GM13976 (cell line): ENCODE measurements around the gene FICD.
"Not testable (repeated sequence)": the region's sequence is repeated elsewhere in the genome, so short reads cannot be mapped to it uniquely, and the experiment has no call there.

Experiments used
- DNase-seq: peaks from one replicate; pipeline ENCODE4 v3.0.0; 2012; ENCODE audit warnings: low spot score
- in situ Hi-C: fragments of 300-500 bp; cut with MboI; formaldehyde crosslinking; loops from one replicate; pipeline ENCODE4 v1.12.0; 2022; ENCODE audit warnings: low sequenced_read_pairs, mixed read lengths, inconsistent platforms; ENCODE audit not compliant: unreplicated experiment
- TF ChIP-seq, protein P1 (sequence below): IDR thresholded peaks from 2 replicates; pipeline ENCODE4 v1.5.1; 2012; ENCODE audit warnings: borderline replicate concordance, mild to moderate bottlenecking; ENCODE audit not compliant: insufficient read depth; ENCODE audit errors: extremely low read depth, missing control alignments, control extremely low read depth

The FICD gene

DNA sequence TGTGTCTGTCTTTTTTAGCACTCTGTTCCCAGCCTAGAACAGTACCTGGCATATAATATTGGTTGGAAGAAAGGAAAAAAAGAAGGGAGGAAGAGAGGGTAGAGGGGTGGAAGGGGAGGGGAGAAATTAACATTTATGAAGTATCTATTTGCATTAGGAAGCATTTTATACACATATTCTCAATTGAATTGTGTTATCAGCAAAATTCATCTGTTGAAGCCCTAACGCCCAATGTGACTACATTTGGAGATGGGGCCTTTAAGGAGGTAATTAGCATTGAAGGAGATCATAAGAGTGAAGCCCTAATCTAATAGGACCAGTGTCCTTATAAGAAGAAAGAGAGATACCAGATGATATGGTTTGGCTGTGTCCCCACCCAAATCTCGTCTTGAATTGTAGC lies 30.2 kb upstream of the FICD start:
- no peak for DNase-seq
- in situ Hi-C loops = no loop called here
- TF ChIP-seq, protein P1, sequence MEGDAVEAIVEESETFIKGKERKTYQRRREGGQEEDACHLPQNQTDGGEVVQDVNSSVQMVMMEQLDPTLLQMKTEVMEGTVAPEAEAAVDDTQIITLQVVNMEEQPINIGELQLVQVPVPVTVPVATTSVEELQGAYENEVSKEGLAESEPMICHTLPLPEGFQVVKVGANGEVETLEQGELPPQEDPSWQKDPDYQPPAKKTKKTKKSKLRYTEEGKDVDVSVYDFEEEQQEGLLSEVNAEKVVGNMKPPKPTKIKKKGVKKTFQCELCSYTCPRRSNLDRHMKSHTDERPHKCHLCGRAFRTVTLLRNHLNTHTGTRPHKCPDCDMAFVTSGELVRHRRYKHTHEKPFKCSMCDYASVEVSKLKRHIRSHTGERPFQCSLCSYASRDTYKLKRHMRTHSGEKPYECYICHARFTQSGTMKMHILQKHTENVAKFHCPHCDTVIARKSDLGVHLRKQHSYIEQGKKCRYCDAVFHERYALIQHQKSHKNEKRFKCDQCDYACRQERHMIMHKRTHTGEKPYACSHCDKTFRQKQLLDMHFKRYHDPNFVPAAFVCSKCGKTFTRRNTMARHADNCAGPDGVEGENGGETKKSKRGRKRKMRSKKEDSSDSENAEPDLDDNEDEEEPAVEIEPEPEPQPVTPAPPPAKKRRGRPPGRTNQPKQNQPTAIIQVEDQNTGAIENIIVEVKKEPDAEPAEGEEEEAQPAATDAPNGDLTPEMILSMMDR = no peak

- DNase-seq, in situ Hi-C loops: not testable (repeated sequence)
These were observed 29.7 kb upstream of the FICD start for GRCh38 chr12:108485371-108485770.

DNA sequence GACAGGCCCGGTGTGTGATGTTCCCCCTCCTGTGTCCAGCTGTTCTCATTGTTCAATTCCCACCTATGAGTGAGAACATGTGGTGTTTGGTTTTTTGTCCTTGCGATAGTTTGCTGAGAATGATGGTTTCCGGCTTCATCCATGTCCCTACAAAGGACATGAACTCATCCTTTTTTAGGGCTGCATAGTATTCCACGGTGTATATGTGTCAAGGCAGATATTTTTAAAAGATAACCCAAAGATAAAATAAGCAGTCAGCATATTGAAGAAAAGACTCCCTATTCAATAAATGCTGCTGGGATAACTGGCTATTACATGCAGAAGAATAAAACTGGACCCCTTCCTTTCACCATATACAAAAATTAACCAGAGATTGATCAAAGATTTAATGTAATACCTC lies 28.0 kb upstream of the FICD start:
- in situ Hi-C loops = not testable (repeated sequence)

DNA sequence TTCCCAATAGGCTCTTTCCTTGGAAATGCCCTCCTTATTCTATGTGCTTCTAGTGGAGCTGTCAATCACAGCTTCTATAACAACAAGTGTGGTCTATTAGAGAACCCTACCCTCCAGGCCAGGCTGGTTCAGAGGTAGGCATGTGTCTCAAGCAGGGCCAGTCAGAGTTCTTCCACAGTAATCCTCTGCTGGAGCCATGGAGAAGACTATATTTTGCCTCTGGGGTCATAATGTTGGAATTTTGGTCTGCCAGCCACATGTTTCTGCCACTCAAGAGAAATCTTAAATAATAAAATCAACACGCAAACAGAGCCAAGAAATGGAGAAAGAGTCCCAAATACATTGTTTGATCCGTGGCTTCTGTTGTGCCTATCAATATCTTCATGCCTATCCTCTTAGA lies 23.8 kb upstream of the FICD start:
- TF ChIP-seq, protein P1 = no peak
- in situ Hi-C loops = no loop called here
- no peak for DNase-seq

More for the DNA sequence above, 28.0 kb upstream of the FICD start:
- DNase-seq = not testable (repeated sequence)

DNA sequence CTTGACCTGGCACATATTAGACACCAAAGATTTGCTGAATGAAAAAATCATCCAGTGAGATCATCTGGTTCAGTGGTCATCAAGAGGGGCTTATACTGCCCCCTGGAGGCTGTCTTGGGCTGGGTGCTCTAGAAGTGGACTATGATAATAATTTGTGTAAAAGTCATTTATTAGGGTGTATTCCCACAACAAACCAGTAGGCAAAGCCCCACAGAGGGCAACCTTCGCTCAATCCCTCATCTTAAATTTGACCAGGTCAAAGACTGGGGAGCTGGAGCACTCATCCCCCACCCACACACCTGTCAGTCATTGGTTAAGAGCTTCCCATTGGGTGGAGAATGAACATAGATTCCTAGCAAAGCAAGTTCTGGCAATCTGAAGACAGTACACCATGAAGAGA lies 20.0 kb upstream of the FICD start:
- DNase-seq = peak; percentile 58
- TF ChIP-seq, protein P1 = peak; percentile 35
- in situ Hi-C loops = no loop called here

DNA sequence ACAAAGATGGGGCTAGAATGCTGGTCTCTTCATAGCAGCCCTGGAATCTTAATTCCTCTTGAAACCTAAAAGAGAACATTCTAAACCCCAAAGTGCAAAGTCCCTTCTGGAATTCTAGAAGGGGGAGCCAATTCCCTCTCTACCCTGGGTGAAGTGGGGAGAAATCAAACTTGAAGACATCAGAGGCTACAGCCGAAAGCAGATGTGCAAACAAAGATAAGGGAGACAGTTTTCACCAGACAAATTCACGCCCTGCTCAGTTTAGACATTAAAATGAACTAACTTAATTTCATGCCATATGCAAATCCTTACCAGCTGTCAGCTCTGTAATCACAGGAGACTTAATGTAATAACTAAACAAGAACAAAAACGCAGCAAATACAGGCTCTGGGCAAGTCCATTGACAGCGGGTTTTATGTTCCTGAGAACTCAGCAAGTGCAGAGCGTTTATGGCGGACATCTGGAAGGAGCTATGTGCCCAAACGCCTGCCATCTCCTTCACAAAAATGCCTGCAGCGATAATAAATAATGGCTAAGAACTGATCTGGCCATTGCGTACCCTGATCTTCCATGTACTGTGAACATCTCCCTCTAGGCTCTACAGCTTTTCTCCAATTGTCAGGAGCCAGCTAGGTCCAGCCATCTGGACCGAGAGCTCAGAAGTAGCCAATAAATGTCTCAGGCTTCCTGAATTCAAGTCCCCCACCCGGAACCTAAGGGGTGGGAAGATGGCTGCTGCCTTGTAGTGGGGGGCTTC lies 19.1 kb upstream of the FICD start:
- in situ Hi-C loops = no loop called here
- TF ChIP-seq, protein P1 = no peak
- DNase-seq = no peak

DNA sequence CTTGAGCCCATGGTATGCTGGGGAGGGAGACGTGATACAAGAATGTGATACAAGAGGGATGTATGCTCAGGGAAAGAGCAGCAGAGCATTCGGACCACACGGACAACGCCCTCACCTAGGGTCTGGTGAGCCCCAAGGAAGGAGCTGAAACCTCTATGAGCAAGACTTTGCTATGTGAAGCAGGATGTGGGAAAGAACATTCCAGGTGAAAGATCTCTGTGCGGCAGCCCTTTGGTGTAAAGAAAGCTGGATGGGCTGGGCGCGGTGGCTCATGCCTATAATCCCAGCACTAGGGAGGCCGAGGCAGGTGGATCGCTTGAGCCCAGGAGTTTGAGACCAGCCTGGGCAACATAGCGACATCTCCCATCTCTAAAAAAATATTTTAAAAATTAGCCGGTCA lies 16.9 kb upstream of the FICD start:
- TF ChIP-seq, protein P1 = no peak
- in situ Hi-C loops = no loop called here

GRCh38 chr12:108502922-108503321 lies 12.2 kb upstream of the FICD start:
- DNase-seq = no peak
- in situ Hi-C loops = no loop called here
- TF ChIP-seq, protein P1 = no peak

More for the DNA sequence above, 16.9 kb upstream of the FICD start:
- no peak for DNase-seq
